ENCODE data around the gene CENPH. TPM values are rescaled to one million over a fixed set of nuclear protein-coding genes. Genes with fewer than 3 reads are reported as not detected.
A peak's percentile ranks its signal among the peaks of the same experiment; 100 is the strongest.
"Not testable (repeated sequence)": the region's sequence is repeated elsewhere in the genome, so short reads cannot be mapped to it uniquely, and the experiment has no call there.

The CENPH gene
- total RNA-seq, 1 donor from 2014 or later = 3.1 TPM

DNA sequence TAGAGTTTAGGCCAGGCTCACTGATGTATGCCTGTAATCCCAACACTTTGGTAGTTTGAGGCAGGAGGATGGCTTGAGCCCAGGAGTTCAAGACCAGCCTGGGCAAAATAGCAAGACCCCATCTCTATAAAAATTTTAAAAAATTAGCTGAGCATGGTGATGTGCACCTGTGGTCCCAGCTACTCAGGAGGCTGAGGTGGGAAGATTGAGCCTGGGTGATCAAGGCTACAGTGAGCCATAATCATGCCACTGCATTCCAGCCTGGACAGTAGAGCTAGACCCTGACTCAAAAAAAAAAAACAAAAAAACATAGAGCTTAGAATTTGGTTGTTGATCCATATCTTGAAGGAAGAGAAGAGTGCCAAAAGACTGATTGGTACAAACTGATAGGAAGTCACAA, 30.6 kb downstream of the CENPH start:
- intact Hi-C loops (cut with micrococcal nuclease) = no loop called here
- DNase-seq = no peak
- Histone ChIP-seq H3K36me3 (peaks cover 6% of the 10 kb centered on the region), H3K4me1 (peaks cover 39% of the 10 kb centered on the region), H3K9me3 (replicated peaks) (no peaks in the 10 kb centered on the region), H3K4me3 (peak overlapping the region; percentile 93), H3K27ac (replicated peaks) (peak overlapping the region; percentile 99), H3K27me3 (ENCODE audit: low read depth) (no peaks in the 10 kb centered on the region)
- TF ChIP-seq, protein P1, sequence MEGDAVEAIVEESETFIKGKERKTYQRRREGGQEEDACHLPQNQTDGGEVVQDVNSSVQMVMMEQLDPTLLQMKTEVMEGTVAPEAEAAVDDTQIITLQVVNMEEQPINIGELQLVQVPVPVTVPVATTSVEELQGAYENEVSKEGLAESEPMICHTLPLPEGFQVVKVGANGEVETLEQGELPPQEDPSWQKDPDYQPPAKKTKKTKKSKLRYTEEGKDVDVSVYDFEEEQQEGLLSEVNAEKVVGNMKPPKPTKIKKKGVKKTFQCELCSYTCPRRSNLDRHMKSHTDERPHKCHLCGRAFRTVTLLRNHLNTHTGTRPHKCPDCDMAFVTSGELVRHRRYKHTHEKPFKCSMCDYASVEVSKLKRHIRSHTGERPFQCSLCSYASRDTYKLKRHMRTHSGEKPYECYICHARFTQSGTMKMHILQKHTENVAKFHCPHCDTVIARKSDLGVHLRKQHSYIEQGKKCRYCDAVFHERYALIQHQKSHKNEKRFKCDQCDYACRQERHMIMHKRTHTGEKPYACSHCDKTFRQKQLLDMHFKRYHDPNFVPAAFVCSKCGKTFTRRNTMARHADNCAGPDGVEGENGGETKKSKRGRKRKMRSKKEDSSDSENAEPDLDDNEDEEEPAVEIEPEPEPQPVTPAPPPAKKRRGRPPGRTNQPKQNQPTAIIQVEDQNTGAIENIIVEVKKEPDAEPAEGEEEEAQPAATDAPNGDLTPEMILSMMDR (IDR thresholded peaks at IDR 0.05; ENCODE audit: borderline replicate concordance) = no peak

DNA sequence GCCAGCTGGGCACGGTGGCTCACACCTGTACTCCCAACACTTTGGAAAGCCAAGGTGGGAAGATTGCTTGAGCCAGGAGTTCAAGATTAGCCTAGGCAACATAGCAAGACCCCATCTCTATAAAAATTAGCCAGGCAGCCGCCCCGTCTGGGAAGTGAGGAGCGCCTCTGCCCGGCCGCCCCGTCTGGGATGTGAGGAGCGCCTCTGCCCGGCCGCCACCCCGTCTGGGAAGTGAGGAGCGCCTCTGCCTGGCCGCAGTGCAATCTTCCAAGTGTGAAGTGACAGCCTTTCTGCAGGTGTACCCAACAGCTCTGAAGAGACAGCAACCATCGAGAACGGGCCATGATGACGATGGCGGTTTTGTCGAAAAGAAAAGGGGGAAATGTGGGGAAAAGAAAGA, 31.0 kb downstream of the CENPH start:
- H3K27me3 ChIP-seq (ENCODE audit: low read depth); DNase-seq; H3K9me3 ChIP-seq (replicated peaks); intact Hi-C loops (cut with micrococcal nuclease); H3K4me3 ChIP-seq: not testable (repeated sequence)
- Histone ChIP-seq H3K27ac (replicated peaks) (peak overlapping the region; percentile 99), H3K36me3 (peaks cover 11% of the 10 kb centered on the region), H3K4me1 (peaks cover 39% of the 10 kb centered on the region)

DNA sequence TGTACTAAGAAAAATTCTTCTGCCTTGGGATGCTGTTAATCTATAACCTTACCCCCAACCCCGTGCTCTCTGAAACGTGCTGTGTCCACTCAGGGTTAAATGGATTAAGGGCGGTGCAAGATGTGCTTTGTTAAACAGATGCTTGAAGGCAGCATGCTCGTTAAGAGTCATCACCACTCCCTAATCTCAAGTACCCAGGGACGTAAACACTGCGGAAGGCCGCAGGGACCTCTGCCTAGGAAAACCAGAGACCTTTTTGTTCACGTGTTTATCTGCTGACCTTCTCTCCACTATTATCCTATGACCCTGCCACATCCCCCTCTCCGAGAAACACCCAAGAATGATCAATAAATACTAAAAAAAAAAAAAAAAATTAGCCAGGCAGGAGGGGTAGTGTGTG, 31.4 kb downstream of the CENPH start:
- H3K27me3 ChIP-seq (ENCODE audit: low read depth); H3K9me3 ChIP-seq (replicated peaks); DNase-seq; H3K4me3 ChIP-seq; intact Hi-C loops (cut with micrococcal nuclease): not testable (repeated sequence)
- Histone ChIP-seq H3K4me1 (peaks cover 39% of the 10 kb centered on the region), H3K36me3 (peaks cover 13% of the 10 kb centered on the region), H3K27ac (replicated peaks) (peak overlapping the region; percentile 31)

DNA sequence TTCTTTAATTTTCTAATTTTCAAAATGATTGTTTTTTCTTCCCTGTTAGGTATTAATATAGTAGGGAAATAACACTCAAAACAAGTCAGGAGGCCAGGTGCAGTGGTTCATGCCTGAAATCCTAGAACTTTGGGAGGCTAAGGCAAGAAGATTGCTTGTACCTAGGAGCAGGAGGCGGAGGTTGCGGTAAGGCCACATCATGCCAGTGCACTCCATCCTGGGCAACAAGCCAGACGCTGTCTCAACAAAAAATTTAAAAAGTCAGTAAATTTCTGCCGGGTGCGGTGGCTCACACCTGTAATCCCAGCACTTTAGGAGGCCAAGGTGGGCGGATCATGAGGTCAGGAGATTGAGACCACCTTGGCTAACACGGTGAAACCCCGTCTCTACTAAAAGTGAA, 35.1 kb downstream of the CENPH start:
- no peak overlapping the region for H3K4me3 ChIP-seq
- H3K36me3 ChIP-seq = peaks cover 48% of the 10 kb centered on the region
- no peak overlapping the region for H3K27ac ChIP-seq (replicated peaks)
- intact Hi-C loops (cut with micrococcal nuclease) = no loop called here
- H3K27me3 ChIP-seq (ENCODE audit: low read depth) = no peaks in the 10 kb centered on the region
- no peaks in the 10 kb centered on the region for H3K9me3 ChIP-seq (replicated peaks)
- peaks cover 18% of the 10 kb centered on the region for H3K4me1 ChIP-seq
- TF ChIP-seq, protein P1 (IDR thresholded peaks at IDR 0.05; ENCODE audit: borderline replicate concordance) = no peak
- no peak for DNase-seq

DNA sequence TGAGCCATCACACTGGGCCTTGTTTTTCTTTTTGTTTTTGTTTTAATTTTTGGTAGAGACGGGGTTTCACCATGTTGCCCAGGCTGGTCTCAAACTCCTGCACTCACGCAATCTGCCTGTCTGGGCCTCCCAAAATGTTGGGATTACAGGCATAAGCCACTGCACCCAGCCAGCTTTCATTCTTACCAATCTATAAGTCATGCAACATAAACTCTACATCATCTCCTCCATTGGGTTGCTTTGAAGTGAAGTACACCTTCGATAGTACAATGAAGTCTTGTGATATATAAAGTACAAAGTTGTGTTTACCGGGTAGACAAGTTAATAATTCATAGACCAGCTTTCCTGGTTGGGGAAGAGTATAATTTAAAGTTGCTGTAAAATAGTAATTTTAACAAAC, 36.5 kb downstream of the CENPH start:
- Histone ChIP-seq H3K4me1 (peaks cover 9% of the 10 kb centered on the region), H3K4me3 (no peak overlapping the region), H3K27me3 (ENCODE audit: low read depth) (no peaks in the 10 kb centered on the region), H3K9me3 (replicated peaks) (no peaks in the 10 kb centered on the region), H3K36me3 (peaks cover 58% of the 10 kb centered on the region), H3K27ac (replicated peaks) (no peak overlapping the region)
- intact Hi-C loops (cut with micrococcal nuclease) = no loop called here
- TF ChIP-seq, protein P1 (IDR thresholded peaks at IDR 0.05; ENCODE audit: borderline replicate concordance) = no peak
- DNase-seq = no peak

DNA sequence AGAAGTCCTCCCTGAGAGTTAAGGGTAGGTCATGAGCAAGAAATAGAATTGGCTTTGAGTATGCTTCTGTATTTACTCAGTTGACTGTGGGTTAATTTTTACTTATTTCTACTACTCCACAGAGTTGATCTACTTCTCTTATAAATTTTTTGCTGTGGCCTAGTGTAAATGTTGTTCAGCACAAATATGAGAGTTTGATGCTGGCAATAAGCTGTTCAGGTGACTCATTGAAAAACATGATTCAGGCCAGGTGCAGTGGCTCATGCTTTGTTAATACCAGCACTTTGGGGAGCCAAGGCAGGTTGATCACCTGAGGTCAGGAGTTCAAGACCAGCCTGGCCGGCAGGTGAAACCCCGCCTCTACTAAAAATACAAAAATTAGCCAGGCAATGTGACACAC, 40.8 kb downstream of the CENPH start:
- H3K27me3 ChIP-seq (ENCODE audit: low read depth) = no peaks in the 10 kb centered on the region
- TF ChIP-seq, protein P1 (IDR thresholded peaks at IDR 0.05; ENCODE audit: borderline replicate concordance) = no peak
- H3K9me3 ChIP-seq (replicated peaks) = no peaks in the 10 kb centered on the region
- no peak overlapping the region for H3K4me3 ChIP-seq
- intact Hi-C loops (cut with micrococcal nuclease) = loop anchor here (10.0 kb wide), 1 partner anchor 135 kb away; the partner anchor contains the start of gene SLC30A5
- H3K4me1 ChIP-seq = peaks cover 15% of the 10 kb centered on the region
- DNase-seq = no peak
- peaks cover 49% of the 10 kb centered on the region for H3K36me3 ChIP-seq
- no peak overlapping the region for H3K27ac ChIP-seq (replicated peaks)

DNA sequence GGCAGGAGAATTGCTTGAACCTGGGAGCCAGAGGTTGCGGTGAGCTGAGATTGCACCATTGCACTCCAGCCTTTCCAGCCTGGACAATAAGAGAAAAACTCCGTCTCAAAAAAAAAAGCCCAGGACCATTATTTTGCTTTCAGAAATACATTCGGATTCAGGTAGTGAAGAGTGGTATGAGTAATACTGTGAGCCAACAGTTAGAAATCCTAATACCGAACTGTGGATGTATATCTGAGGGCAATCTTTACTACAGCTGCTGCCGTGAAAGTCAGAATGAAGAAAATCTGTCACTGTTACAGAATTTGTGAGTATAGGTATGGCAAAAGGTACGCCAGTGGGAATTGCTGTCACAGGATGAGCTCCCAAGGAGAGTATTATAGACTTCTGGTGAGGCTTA, 41.9 kb downstream of the CENPH start:
- Histone ChIP-seq H3K9me3 (replicated peaks) (no peaks in the 10 kb centered on the region), H3K4me3 (no peak overlapping the region), H3K4me1 (peaks cover 26% of the 10 kb centered on the region), H3K27me3 (ENCODE audit: low read depth) (no peaks in the 10 kb centered on the region), H3K27ac (replicated peaks) (no peak overlapping the region), H3K36me3 (peaks cover 41% of the 10 kb centered on the region)
- TF ChIP-seq, protein P1 (IDR thresholded peaks at IDR 0.05; ENCODE audit: borderline replicate concordance) = no peak
- DNase-seq = no peak
- intact Hi-C loops (cut with micrococcal nuclease) = loop anchor here (10.0 kb wide), 1 partner anchor 136 kb away; the partner anchor contains the start of gene SLC30A5
